Caki2 (cell line): ENCODE results near the gene AHCYL2. TPM values are rescaled to one million over a fixed set of nuclear protein-coding genes. Genes with fewer than 3 reads are reported as not detected.
"Not testable (repeated sequence)": the region's sequence is repeated elsewhere in the genome, so short reads cannot be mapped to it uniquely, and the experiment has no call there.

Experiments used
- DNase-seq: peaks from one replicate; pipeline ENCODE4 v3.0.0-alpha.2; 2015; ENCODE audit warnings: low read depth
- in situ Hi-C: cut with HindIII; loops from 2 replicates; pipeline ENCODE4 v1.10.0; 2016; ENCODE audit warnings: low sequenced_read_pairs, low pct_unique_long_range_greater_than_20kb, mixed read lengths
- total RNA-seq: library from RNA; depleted of rRNA; stranded (reverse); fragments of >200 nt; shearing (Covaris generic); gene quantifications from 2 replicates; pipeline ENCODE4 v1.2.3, GENCODE V29; 2014; ENCODE audit warnings: low replicate concordance

The AHCYL2 gene
- total RNA-seq, 1 experiment from 2014 or later = 3.9 TPM

- in situ Hi-C loops = no loop called here
- no peak for DNase-seq
Observed at GRCh38 chr7:129315960-129316359, 91.1 kb downstream of the AHCYL2 start.

GRCh38 chr7:129317450-129317849 lies 92.6 kb downstream of the AHCYL2 start:
- no peak for DNase-seq
- in situ Hi-C loops = no loop called here

DNA sequence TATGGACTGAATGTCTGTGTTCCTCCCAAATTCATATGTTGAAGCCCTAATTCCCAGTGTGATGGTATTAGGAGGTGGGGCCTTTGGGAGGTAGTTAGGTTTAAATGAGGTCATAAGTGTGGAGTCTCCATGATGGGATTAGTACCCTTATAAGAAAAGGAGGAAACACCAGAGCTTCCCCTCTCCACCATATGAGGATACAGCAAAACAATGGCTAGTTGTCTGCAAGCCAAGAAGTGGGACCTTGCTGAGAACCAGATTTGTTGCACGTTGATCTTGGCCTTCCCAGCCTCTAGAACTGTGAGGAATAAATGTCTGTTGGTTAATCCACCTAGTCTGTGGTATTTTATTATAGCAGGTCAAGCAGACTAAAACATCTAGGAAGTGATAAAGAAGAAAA lies 102.2 kb downstream of the AHCYL2 start:
- DNase-seq = no peak
- in situ Hi-C loops = no loop called here

DNA sequence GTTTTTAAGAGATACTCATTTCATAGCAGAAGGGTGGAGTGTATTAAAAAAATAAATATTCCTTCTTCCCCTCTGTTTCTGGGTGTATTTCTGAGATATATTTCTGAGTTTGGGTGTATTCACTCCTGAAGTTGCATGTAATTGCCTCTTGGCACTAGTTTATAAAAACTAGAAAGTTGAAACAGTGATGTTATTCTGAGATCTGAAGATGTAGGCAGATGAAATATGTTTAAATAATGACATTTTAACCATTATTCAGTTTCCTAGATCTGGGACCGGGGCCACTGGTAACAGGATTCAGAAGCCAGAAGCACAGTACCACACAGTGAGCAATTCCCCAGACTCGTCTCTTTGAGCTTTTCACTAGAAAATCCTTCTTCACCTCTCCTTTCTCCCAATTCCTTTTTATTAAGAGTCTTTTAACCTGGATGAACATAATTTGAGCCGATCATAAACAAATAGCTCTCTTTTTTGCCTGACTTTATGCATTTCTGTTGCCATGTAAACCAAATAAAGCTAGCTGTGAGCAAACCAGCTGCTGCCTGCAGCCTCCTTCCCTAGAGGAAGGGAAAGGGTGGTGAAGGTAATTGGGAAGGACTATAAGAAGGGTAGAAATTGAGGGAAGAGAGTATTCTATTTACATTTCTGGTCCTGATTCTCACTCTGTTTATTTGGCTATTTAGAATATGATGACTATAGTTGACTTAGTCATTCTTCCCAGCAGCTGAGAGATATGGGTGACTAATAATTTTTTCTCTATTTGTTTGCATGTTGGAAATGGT lies 107.6 kb downstream of the AHCYL2 start:
- DNase-seq = no peak
- in situ Hi-C loops = no loop called here

GRCh38 chr7:129334473-129334872 lies 109.6 kb downstream of the AHCYL2 start:
- no peak for DNase-seq
- in situ Hi-C loops = no loop called here

DNA sequence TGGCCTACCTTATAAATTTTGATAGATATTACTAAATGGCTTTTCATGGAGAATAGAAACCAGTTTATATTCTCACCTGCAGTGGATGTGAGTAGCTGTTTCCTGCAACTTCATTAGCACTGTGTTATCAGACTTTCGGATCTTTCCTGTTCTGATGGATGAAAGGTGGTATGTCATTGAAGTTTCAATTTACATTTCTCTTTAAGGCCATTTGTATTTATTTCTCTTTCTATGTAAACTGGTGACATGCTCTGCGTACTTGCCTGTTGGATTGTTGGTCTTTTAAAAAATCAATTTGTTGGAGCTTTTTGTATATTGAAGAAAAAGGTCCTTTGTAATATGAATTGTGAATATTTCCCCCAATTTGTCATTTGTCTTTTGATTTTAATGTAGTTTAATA lies 113.6 kb downstream of the AHCYL2 start:
- in situ Hi-C loops = no loop called here
- no peak for DNase-seq

DNA sequence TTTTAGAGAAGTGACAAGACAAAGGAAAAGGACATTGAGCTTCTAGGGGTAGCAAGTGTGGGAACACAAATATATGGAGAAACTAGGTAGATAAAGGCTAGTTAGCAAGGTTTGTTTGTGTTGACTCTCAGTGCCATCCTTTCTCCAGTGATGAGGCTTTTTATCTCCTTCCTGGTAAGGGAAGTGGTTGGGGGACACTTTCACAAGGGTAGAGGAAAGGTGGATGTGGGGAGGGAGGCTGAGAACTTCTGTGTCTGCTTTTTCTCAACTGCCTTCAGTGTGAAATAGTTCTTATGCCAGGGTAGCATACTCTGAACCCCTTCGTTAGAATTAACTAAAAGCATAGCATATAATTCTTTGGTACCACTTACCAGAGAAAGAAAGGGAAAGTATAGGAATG lies 116.4 kb downstream of the AHCYL2 start:
- no peak for DNase-seq
- in situ Hi-C loops = no loop called here

- in situ Hi-C loops = no loop called here
- DNase-seq = no peak
Observed at GRCh38 chr7:129341816-129342806, 117.3 kb downstream of the AHCYL2 start.

DNA sequence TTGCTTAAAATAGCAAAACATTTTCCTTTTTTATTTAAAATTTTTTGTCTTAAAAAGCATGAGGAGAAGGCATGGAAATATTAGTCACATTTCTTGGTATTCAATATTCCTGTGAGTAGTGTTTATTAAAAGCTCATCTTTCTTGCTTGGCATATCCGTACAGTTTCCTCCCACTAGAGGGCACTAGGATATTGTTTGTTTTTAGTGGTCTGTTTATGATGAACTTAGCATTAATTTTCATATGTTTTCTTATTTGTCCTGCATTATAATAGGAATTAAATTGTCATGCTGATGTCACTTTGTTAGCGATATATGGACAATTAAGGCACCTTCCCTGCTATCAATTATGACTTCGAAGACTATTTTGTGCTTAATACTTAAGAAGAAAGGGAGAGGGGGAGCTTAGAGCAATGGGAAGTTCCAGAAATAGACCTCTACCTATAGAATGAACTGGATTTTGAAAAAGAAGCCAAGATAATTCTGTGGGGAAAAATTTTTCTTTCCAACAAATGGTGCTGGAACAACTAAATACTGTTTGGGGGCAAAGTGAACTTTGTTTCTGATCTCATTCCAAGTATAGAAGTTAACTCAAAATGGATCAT lies 118.4 kb downstream of the AHCYL2 start:
- in situ Hi-C loops = no loop called here
- peak; percentile 35 for DNase-seq

- no peak for DNase-seq
- in situ Hi-C loops = no loop called here
Observed at GRCh38 chr7:129347330-129347729, 122.5 kb downstream of the AHCYL2 start.

DNA sequence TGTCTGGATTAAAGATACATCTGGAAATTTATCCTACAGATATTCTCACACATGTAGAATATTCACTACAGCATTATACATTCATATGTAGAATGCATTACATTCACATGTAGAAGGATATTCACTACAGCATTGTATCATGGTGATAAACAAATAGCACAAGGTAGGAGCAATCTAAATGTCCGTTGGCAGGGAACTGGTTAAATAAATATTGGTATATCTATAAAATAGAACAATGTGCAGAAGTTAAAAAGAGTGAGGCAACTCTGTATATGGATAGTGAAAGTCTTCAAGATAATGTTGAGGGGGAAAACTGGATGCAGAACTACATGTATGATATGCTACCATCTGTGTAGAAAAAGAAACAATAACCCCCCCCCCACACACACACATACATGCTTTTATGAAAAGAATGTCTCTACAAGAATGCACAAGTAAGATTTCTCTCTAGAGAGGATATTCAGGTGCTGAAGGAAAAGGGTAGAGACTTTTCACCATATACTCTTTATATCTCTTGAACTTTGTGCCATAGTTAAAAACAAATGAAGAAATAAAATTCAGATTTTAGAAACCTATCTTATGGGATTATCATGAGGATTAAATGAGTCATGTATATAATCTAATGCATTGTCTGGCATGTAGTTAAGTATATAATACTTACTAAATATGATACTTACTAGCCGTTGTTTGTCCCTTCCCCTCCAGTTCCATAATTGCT lies 123.4 kb downstream of the AHCYL2 start:
- in situ Hi-C loops = no loop called here

DNA sequence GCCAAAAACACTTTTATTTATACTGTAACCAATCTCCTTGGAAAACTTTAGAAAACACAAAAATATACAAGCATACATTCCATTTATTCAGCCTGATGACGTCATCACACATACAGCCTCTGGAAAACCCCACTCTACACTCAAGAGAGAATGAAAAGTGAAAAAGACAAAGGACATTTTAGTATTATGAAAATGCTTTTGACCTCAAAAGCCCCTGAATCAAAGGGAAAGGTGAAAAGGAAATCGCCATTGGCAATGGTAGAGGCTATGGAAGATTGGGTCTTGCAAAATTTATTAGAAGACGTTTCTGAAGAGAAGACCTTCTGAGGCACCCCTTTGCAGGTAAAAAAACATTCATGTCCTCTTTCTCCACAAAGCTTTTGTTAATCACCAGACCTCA lies 126.5 kb downstream of the AHCYL2 start:
- DNase-seq = peak; percentile 10
- in situ Hi-C loops = no loop called here

More for the DNA sequence above, 123.4 kb downstream of the AHCYL2 start:
- no peak for DNase-seq

- in situ Hi-C loops, DNase-seq: not testable (repeated sequence)
Observed at GRCh38 chr7:129353104-129353503, 128.3 kb downstream of the AHCYL2 start.

GRCh38 chr7:129354428-129355157 lies 129.8 kb downstream of the AHCYL2 start:
- in situ Hi-C loops = no loop called here
- no peak for DNase-seq

DNA sequence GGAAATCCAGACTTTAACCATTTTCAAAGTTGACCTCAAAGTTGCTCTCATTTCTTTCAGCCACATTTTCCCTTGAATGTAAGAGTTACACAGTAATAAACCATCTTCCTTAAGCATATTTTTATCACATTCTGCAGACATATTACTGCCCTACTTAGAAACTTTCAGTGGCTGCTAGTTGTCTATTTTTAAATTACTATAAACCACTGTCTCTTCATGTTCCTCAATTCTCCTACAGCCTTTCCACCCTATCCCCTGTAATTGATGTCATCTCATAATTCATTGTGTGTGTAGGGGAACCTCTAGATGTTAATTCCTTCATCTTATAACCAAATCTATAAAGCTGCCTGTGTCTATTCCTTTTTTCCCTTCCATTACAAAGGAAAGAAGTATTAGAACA lies 131.3 kb downstream of the AHCYL2 start:
- DNase-seq = no peak
- in situ Hi-C loops = no loop called here

DNA sequence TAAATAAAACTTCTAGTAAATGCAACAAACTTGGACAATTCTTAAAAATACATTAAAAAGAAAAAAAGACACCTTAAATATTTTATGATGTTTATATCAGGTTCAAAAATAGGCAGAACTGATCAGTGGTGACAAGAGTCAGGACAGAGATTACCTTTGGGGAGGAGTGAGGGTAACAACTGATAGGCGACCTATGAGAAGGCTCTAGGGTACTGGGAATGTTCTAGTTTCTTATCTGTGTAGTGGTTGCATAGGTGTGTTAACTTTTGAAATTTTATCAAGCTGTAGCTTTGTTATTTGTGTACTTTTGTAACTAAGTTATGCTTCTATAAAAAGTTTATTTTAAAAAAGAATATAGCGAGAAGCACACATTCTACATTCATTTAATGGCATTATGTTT lies 134.3 kb downstream of the AHCYL2 start:
- no peak for DNase-seq
- in situ Hi-C loops = no loop called here

DNA sequence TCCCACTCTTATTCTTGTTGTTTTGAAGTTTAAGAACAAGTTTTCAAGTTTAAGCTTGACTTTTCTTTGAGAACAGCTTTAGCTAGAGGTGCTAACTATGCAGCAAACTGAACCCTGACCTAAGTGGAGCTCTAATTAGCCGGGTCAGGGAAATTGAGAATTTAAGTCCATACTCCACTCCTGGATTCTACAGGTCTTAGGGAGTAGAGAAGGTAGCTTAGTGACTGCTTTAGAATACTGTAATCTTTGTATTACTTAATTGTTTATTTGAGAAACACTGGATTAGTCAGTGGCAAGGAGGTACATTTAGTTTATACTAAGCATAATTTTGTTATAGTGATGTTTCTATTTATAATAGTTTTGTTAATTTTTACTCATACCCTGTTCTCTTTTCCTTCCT lies 134.8 kb downstream of the AHCYL2 start:
- no peak for DNase-seq
- in situ Hi-C loops = no loop called here

- DNase-seq = no peak
- in situ Hi-C loops = no loop called here
Observed at GRCh38 chr7:129361771-129362170, 136.9 kb downstream of the AHCYL2 start.
